Sigmoid colon (tissue), 7 donors: ENCODE measurements around the gene TMTC2. TPM values are rescaled to one million over a fixed set of nuclear protein-coding genes. Genes with fewer than 3 reads are reported as not detected.

Experiments
- DNase-seq: peaks from one replicate; pipeline ENCODE4 v3.0.0-alpha.2; 2019
- H3K27ac ChIP-seq, 4 donors: fragments of 200-600 bp; sonication (generic); one replicate each; pipeline ENCODE4 v1.5.1; 2016 to 2019; ENCODE audit warnings: mild to moderate bottlenecking in 1 of 4
- H3K27me3 ChIP-seq, 3 donors: fragments of 200-600 bp; sonication (generic); one replicate each; pipeline ENCODE4 v1.5.1; 2019; ENCODE audit warnings: mild to moderate bottlenecking in 1 of 3
- H3K36me3 ChIP-seq, 4 donors: fragments of 200-600 bp; sonication (generic); one replicate each; pipeline ENCODE4 v1.5.1; 2016 to 2019
- H3K4me1 ChIP-seq, 4 donors: fragments of 200-600 bp; sonication (generic); one replicate each; pipeline ENCODE4 v1.5.1; 2017 to 2019
- H3K4me3 ChIP-seq, 4 donors: fragments of 200-600 bp; sonication (generic); one replicate each; pipeline ENCODE4 v1.5.1; 2017 to 2019; ENCODE audit warnings: mild to moderate bottlenecking in 2 of 4, moderate library complexity in 1 of 4
- H3K9me3 ChIP-seq, 4 donors: fragments of 200-600 bp in 3 of 4; sonication (generic) in 3 of 4; one replicate each; pipeline versions ENCODE4 v1.5.1 to v1.6.1; 2013 to 2019
- EP300 ChIP-seq, 4 donors: sonication (generic); formaldehyde crosslinking; IDR thresholded peaks; one replicate each; pipeline ENCODE4 v1.6.1; 2017; ENCODE audit warnings: antibody characterized with exemption in 4 of 4
- POLR2A ChIP-seq, 2 donors: fragments of 450-650 bp; IDR thresholded peaks; one replicate each; pipeline ENCODE4 v1.6.1; 2016; ENCODE audit warnings: antibody characterized with exemption in 2 of 2, mild to moderate bottlenecking in 2 of 2, moderate library complexity in 2 of 2
- POLR2AphosphoS5 ChIP-seq, 4 donors: sonication (generic); formaldehyde crosslinking; IDR thresholded peaks; one replicate each; pipeline ENCODE4 v1.6.1; 2017; ENCODE audit warnings: antibody characterized with exemption in 4 of 4
- whole genome bisulfite sequencing, 2 donors: extraction: QIAGEN DNeasy Blood & Tissue Kit; methylation state at CpG; one replicate each; pipeline ENCODE4 v1.1.7; 2013; 5-methylcytosine and 5-hydroxymethylcytosine counted together
- intact Hi-C: fragments of 100-400 bp; cut with DNase I; formaldehyde crosslinking; loops from one replicate; pipeline ENCODE4 v1.15.1; 2023
- polyA plus RNA-seq, 3 donors: library from polyadenylated mRNA; stranded (reverse); fragments of 200-250 nt; gene quantifications; one replicate each; pipeline ENCODE4 v1.2.3, GENCODE V29; 2013
- total RNA-seq, 4 donors: library from RNA; depleted of rRNA; stranded (reverse); fragments of >200 nt; gene quantifications; one replicate each; pipeline ENCODE4 v1.1.0, GENCODE V29; 2016
- TF ChIP-seq, protein P1 (sequence below), 4 experiments: fragments of 450-650 bp in 3 of 4; fragments of 200-600 bp in 1 of 4; IDR thresholded peaks; one replicate each; pipeline ENCODE4 v1.5.1; 2016 to 2019; ENCODE audit warnings: antibody characterized with exemption in 4 of 4, mild to moderate bottlenecking in 3 of 4, moderate library complexity in 2 of 4
- donor health status: healthy with polysubstance abuse.
- donor health status: Bipolar disorder and iron deficiency.
- donor health status: healthy.

The TMTC2 gene
- total and polyA plus RNA-seq, 7 donors, result 1.2 to 74.4 (median 61.2) TPM

DNA sequence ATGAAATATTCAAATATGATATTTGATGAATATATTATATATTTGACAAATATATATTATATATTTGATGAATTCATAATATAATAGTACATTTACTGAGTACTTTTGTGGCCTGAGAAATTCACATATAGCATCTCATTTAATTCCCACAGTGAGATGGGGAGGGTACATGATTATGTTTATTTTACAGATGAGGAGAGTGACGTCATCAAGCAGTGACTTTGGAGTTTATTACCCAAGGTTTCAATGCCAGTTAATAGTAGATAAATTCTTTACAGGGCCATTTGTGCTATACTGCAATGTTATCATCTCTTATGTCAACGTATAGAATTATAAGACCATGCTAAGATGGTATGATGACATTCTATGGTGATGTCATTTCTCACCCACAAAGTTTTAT lies 352.7 kb downstream of the TMTC2 start:
- Histone ChIP-seq H3K9me3 (no peaks in the 10 kb centered on the region), H3K4me1 (peaks cover 0 to 38% (median 31%) of the 10 kb centered on the region in 4 donors), H3K27me3 (no peaks in the 10 kb centered on the region), H3K27ac (peak overlapping the region in 3 of 4 donors; percentile 61 to 80 (median 74)), H3K36me3 (no peaks in the 10 kb centered on the region), H3K4me3 (no peak overlapping the region)
- DNase-seq, result no peak
- TF ChIP-seq EP300 (IDR thresholded peaks at IDR 0.05) (no peak), POLR2A (IDR thresholded peaks at IDR 0.05) (no peak), POLR2AphosphoS5 (IDR thresholded peaks at IDR 0.05) (no peak)
- TF ChIP-seq, protein P1, sequence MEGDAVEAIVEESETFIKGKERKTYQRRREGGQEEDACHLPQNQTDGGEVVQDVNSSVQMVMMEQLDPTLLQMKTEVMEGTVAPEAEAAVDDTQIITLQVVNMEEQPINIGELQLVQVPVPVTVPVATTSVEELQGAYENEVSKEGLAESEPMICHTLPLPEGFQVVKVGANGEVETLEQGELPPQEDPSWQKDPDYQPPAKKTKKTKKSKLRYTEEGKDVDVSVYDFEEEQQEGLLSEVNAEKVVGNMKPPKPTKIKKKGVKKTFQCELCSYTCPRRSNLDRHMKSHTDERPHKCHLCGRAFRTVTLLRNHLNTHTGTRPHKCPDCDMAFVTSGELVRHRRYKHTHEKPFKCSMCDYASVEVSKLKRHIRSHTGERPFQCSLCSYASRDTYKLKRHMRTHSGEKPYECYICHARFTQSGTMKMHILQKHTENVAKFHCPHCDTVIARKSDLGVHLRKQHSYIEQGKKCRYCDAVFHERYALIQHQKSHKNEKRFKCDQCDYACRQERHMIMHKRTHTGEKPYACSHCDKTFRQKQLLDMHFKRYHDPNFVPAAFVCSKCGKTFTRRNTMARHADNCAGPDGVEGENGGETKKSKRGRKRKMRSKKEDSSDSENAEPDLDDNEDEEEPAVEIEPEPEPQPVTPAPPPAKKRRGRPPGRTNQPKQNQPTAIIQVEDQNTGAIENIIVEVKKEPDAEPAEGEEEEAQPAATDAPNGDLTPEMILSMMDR (IDR thresholded peaks at IDR 0.05), result no peak
- WGBS, 2 donors, result 64 to 76% methylated on average over 2 of the region's 2 CpGs
- intact Hi-C loops, result no loop called here

DNA sequence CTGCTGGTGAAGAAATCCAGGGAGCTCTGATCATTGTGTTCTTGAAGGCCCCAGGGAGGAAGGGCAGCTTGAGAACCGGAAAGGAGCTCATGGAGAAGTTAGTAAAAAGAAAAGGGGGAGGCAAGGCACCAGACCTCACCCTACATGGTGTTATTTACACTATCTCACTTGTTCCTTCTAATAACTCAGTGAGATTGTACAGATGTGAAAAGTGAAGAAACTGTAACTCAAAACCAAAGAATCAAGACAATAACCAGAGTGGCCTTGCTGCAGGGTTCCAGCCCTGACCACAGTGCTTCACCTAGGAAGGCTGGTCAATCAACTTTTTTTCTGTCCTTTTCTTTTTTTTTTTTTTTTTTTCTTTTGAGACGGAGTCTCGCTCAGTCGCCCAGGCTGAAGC lies 353.6 kb downstream of the TMTC2 start:
- H3K27ac ChIP-seq, result peak overlapping the region in 3 of 4 donors; percentile 61 to 80 (median 74)

DNA sequence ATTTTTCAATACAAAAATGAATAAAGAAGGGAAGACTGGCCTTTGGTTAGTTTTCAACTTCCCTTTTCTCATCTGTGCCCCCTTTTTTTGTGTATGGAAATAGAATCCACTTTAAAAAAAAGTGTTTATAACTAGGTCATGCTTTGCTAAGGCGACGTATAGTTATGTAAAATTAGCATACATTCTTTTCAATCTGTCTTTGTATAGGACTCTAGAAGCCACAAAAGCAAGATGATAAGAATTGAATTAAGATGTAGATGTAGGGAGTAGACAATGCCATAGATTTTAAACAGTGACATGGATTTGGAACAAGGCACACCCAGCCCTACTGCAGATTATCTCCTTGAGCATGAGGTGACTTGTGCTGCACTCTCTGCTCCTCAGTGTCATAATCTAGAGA lies 354.3 kb downstream of the TMTC2 start:
- Histone ChIP-seq H3K9me3 (no peaks in the 10 kb centered on the region), H3K4me1 (peaks cover 0 to 38% (median 31%) of the 10 kb centered on the region in 4 donors), H3K36me3 (no peaks in the 10 kb centered on the region), H3K27ac (peak overlapping the region in 3 of 4 donors; percentile 61 to 80 (median 74)), H3K4me3 (no peak overlapping the region), H3K27me3 (no peaks in the 10 kb centered on the region)
- TF ChIP-seq POLR2A (IDR thresholded peaks at IDR 0.05) (no peak), POLR2AphosphoS5 (IDR thresholded peaks at IDR 0.05) (no peak), EP300 (IDR thresholded peaks at IDR 0.05) (no peak)
- TF ChIP-seq, protein P1 (IDR thresholded peaks at IDR 0.05), result no peak
- intact Hi-C loops, result loop anchor here (10.0 kb wide), 1 partner anchor 274 kb away; no protein-coding TSS in a partner anchor
- DNase-seq, result no peak
- 92 to 97% methylated on average over 2 of the region's 2 CpGs for WGBS, 2 donors

More for the DNA sequence above, 353.6 kb downstream of the TMTC2 start:
- Histone ChIP-seq H3K4me1 (peaks cover 0 to 38% (median 31%) of the 10 kb centered on the region in 4 donors), H3K27me3 (no peaks in the 10 kb centered on the region), H3K36me3 (no peaks in the 10 kb centered on the region), H3K4me3 (no peak overlapping the region), H3K9me3 (no peaks in the 10 kb centered on the region)
- intact Hi-C loops, result loop anchor here (10.0 kb wide), 1 partner anchor 274 kb away; no protein-coding TSS in a partner anchor
- TF ChIP-seq POLR2AphosphoS5 (IDR thresholded peaks at IDR 0.05), result peak; percentile 65 to 94 (median 90)
- peak in 3 of 4 donors; percentile 14 to 70 (median 46) for TF ChIP-seq EP300 (IDR thresholded peaks at IDR 0.05)
- TF ChIP-seq, protein P1 (IDR thresholded peaks at IDR 0.05), result no peak
- DNase-seq, result peak; percentile 66
- 88 to 96% methylated on average over 4 of the region's 4 CpGs for WGBS, 2 donors

DNA sequence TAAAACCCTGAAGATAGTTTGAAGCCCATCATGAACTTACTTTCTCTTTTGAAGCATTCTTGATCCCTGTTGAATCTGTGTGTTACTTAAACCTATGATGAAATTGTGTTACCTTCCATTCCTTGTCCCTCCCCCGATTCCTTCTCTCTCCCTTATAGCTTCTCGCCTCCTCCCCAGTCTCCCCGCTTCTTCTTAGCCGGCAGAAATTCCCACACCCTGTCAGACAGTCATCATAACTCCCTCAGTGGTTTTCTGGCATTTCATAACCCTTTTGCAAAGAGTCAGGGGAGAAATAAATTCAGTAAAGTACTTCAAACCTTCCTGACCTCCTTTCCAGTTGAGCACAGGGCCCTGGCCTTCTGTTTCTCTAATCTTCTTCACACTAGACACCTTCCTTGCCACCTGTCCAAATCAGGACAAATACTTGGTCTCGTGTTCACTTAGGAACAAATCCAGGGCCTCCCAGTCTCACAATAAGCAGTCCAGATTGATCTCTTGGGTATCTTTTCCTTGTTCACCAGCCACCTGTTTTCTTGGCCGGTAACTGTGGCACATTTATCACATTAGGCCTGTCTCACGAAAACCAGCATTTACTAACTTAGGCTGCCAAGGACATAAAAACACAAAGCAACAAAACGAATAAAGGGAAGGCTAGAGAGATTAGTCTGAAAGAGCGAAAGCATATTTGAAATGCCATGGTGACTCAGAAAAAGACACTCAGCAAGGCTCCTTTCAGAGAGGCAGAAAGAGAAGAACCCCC lies 355.9 kb downstream of the TMTC2 start:
- Histone ChIP-seq H3K4me3 (no peak overlapping the region), H3K9me3 (no peaks in the 10 kb centered on the region), H3K36me3 (no peaks in the 10 kb centered on the region), H3K27ac (peak overlapping the region; percentile 17 to 80 (median 72)), H3K4me1 (peaks cover 0 to 49% (median 36%) of the 10 kb centered on the region in 4 donors), H3K27me3 (no peaks in the 10 kb centered on the region)
- WGBS, 2 donors, result 72 to 89% methylated on average over 9 of the region's 9 CpGs
- TF ChIP-seq POLR2AphosphoS5 (IDR thresholded peaks at IDR 0.05), result peak in 2 of 4 donors; percentile 47 to 67
- no peak for TF ChIP-seq POLR2A (IDR thresholded peaks at IDR 0.05)
- no peak for TF ChIP-seq EP300 (IDR thresholded peaks at IDR 0.05)
- intact Hi-C loops, result loop anchor here (10.0 kb wide), 1 partner anchor 272 kb away; no protein-coding TSS in a partner anchor
- peak; percentile 59 for DNase-seq

- no peak overlapping the region for H3K27ac ChIP-seq
- intact Hi-C loops, result loop anchor here (10.0 kb wide), 1 partner anchor 270 kb away; no protein-coding TSS in a partner anchor
- H3K36me3 ChIP-seq, result no peaks in the 10 kb centered on the region
- no peaks in the 10 kb centered on the region for H3K9me3 ChIP-seq
- no peak overlapping the region for H3K4me3 ChIP-seq
- TF ChIP-seq EP300 (IDR thresholded peaks at IDR 0.05) (no peak), POLR2AphosphoS5 (IDR thresholded peaks at IDR 0.05) (no peak), POLR2A (IDR thresholded peaks at IDR 0.05) (no peak)
- TF ChIP-seq, protein P1 (IDR thresholded peaks at IDR 0.05), result no peak
- peaks cover 0 to 44% (median 34%) of the 10 kb centered on the region in 4 donors for H3K4me1 ChIP-seq
- DNase-seq, result no peak
- WGBS, 2 donors, result 73 to 87% methylated on average over 1 of the region's 1 CpG
- H3K27me3 ChIP-seq, result no peaks in the 10 kb centered on the region
These were observed 358.0 kb downstream of the TMTC2 start for GRCh38 chr12:83044736-83045135.
